Dermis microvascular lymphatic vessel endothelial cell (primary cell): Measurements from ENCODE around the gene PDZRN4. TPM values are rescaled to one million over a fixed set of nuclear protein-coding genes. Genes with fewer than 3 reads are reported as not detected.
"Not testable (repeated sequence)": the region's sequence is repeated elsewhere in the genome, so short reads cannot be mapped to it uniquely, and the experiment has no call there.

Source experiments
- DNase-seq, 2 donors: peaks; one replicate each; pipeline versions ENCODE4 v3.0.0 to v3.0.0-alpha.2; 2010; ENCODE audit warnings: low read depth in 2 of 2
- total RNA-seq: library from RNA; depleted of rRNA; stranded (reverse); fragments of >200 nt; gene quantifications from 2 replicates; pipeline ENCODE4 v1.2.1, GENCODE V29; 2014

PDZRN4 gene
- total RNA-seq, 1 donor from 2014 or later, result not detected

DNA sequence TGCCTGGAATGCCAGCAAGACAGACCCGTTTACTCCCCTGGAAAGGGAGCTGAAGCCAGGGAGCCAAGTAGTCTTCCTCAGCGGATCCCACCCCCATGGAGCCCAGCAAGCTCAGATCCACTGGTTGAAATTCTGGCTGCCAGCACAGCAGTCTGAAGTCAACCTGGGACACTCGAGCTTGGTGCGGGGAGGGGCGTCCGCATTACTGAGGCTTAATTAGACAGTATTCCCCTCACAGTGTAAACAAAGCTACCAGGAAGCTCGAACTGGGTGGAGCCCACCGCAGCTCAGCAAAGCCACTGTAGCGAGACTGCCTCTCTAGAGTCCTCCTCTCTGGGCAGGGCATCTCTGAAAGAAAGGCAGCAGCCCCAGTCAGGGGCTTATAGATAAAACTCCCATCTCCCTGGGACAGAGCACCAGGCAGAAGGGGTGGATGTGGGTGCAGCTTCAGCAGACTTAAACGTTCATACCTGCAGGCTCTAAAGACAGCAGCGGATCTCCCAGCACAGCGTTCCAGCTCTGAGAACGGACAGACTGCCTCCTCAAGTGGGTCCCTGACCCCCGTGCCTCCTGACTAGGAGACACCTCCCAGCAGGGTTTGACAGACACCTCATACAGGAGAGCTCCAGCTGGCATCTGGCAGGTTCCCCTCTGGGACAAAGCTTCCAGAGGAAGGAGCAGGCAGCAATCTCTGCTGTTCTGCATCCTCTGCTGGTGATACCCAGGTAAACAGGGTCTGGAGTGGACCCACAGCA, 92.4 kb downstream of the PDZRN4 start:
- not testable (repeated sequence) for DNase-seq

DNA sequence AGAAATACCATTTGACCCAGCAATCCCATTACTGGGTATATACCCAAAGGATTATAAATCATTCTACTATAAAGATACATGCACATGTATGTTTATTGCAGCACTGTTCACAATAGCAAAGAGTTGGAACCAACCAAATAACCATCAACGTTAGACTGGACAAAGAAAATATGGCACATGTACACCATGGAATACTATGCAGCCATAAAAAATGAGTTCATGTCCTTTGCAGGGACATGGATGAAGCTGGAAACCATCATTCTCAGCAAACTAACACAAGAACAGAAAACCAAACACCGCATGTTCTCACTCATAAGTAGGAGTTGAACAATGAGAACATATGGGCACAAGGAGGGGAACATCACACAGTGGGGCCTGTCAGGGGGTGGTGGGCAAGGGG, 97.3 kb downstream of the PDZRN4 start:
- DNase-seq, result not testable (repeated sequence)

DNA sequence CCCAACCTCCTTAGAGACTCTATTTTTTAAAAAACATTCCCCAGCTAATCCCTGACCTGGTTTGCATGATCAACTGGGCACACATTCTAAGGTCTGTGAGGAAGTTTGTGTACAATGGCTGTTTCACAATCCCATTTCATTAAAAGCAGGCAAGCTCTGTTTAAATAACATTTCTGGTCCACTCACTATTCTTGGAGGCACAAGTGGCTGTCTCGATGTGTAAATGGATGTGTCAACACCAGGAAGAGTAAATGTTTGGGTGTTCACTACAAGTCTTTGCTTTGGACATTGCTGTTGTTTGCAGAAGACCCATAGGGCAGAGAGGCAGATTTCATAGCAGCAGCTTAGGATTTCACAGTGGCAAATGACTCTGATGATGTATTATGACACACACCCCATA, 98.3 kb downstream of the PDZRN4 start:
- no peak for DNase-seq

DNA sequence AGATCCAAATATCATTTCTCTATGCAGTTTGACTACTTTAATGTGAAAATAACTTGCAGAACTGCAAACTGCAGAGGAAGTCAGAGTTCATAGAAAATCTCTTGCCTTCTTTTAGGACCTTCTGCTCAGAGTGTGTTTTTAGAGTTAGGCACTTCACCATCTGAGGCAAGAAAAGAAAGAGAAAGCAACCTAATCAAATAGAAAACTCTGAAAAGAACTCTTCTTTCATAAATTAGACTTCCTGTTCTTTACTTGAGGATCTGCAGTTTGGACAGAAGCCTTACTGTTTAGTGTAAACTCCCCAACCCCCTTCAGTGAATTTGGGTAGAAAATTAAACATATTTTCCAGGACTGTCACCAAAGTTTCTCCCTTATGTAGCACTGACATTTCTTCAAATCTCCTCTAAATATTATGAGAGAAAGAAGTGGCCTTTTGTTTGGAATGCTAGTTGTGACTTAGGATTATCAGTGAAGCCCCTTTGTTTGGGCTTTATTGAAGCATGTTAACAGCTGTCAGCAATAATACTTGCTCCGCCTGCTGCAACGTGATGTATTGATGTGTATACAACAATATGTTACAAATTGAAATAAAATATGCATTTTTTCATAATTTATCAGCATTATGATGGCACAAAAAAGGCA, 99.5 kb downstream of the PDZRN4 start:
- DNase-seq, result no peak

DNA sequence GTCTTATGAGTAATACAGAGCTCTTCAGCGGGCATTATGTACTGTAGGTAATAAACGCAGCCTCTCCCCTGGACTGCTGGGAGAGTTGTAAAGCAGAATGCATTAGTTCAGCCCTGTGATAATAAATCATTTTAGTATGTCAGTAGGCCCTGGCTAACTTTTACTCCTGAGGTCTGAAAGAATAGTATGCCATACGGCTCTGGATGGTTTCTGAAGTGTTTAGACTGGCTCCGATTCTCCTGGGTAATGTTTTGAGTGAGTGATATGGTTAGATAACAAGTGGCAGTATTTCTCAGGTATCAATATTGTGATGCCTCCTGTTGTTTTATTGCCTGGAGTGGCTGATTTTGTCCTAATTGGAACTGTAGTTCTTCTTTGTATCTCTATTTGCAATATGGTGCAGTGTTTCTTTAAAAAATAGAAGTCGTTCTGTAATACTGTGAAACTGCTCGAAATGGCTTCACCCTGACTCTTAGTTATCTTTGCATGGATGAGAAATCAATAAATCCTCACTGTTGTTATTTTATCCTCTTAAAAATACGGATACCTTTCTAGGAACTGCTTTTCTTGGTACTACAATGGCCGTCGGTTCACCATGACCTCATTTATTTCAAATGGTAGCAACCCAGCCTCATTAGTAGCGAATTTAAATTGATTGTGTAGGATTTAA, 100.2 kb downstream of the PDZRN4 start:
- no peak for DNase-seq

DNA sequence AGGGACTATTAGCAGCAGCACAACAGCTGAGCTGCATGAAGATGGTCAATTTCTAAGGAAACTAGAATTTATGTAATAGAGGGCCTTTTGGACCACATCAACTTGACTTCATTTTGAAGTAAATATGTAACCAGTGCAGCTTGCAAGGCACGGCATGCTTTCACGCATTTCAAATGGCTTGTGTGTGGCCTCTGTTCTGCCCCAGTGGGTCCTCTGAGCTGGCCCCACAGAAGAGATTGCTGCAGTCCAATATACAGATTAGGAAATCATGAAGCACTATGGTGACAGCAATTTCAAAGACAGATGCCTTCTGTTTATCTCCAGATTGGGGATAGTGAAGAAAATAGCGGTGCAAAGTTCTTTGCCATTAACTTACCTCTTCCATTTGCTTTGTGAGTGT, 101.4 kb downstream of the PDZRN4 start:
- DNase-seq, result no peak

DNA sequence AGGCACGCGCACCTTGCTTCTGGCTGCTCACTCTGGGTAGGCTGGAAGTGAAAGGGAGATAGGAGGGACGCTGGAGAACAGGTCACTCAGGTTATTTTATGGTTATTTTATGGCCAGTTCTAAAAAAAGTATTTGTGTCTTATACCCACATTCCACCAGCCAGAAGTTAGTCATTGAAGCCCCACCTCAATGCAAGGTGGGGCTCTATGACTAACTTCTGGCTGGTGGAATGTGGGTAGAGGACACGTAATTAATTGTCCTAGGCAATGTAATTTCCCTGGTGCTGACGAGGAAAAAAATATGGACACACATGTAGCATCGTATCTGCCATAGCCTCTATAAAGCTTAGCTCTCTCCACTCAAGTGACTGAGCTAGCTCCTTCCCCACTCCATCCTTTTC, 104.9 kb downstream of the PDZRN4 start:
- no peak for DNase-seq

DNA sequence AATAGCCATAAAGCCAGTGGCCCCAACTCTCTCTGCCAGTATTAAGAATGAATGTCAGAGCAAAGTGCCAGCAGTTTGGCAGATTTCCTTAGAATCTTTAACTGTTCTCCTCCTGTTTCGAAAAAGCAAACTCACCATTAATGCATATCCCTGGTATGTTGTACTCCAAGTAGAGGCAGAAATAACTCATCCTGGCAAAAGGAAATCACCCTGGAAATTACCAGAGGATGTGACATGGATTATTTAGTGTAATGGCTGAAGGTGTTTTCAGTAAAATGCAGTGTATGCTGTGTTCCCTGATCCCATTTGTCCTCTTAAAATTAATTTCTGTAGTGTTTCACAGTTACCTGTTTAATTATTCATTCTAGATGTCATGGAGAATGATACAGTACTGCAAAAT, 105.3 kb downstream of the PDZRN4 start:
- no peak for DNase-seq

DNA sequence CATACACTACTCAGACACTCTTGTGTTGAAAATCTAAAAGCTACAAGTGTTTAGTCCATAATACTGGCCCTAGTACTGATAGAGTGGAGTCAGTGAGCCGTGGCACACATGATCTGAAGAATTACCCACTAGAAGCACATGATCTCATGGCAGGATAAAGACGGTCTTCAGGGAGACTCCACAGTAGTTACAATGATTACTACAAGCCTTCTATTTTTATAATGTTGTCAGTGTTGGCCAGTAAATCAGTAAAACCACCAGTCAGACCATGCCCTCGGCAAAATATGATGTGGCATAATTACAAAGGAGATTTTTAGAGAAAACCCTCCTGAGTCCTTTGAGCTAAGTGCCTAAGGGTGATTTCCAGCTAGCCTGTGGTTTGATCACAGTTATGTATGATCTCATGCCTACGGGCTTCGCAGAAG, 114.9 kb downstream of the PDZRN4 start:
- DNase-seq, result no peak

DNA sequence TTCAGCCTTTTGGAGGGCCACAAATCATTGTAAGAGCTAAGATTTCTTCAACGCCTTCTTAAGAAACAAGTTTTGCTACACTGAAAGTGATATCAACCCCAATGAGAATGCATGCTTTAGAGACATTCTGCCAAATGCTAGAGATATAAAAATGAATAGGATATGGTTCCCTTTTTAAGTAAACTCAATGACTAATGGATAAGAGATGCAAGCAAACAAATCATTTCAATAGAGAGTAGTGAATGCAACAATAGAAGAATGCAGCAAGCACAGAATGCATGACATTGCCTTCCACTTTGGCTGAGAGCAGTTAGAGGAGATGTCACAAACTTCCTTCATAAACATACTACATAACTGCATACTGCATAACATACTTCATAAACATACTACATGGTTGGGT, 116.4 kb downstream of the PDZRN4 start:
- no peak for DNase-seq

DNA sequence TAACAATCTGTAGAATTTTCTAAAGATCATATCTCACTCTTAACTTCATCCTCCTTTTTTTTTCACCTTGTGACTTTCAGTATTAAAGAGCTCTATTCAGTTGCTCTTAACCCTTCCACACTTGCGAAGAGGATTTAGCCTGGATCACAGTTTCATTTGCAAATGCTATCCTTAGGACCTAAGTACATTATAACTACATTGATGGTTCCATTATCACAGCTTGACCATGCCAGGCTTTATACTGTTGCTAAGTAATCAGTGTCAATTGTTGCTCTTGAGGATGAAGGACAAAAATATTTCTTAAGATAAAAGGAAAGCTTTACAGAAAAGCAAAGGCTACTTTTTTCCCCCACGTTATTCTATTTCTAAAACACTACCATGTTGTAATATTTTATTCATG, 122.2 kb downstream of the PDZRN4 start:
- DNase-seq, result no peak

DNA sequence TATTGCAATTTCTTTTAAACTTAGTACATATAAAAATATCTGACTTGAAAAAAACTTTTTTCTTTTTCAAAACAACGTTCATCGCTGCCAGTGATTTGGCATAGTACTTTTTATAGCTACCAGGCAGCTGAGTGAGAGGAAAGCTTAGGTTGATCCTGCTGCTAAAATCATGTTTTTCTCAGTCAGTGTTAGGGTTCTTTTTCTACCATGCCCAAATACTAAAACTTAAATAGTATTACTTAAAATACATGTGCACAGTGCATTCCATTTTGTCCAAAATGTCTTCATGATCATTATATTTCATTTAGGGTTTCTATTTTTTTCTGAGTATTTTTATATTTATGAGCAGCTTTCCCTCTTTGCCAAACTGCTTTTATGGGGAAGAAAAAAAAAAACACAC, 123.8 kb downstream of the PDZRN4 start:
- DNase-seq, result no peak

DNA sequence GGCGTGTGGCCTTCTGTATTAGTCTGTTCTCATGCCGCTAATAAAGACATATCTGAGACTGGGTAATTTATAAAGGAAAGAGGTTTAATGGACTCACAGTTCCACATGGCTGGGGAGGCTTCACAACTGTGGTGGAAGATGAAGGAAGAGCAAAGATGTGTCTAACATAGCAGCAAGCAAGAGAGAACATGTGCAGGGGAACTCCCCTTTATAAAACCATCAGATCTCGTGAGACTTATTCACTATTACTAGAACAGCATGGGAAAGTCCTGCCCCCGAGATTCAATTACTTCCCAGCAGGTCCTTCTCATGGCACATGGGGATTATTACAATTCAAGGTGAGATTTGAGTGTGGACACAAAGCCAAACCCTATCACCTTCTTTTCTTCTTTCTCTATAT, 124.3 kb downstream of the PDZRN4 start:
- not testable (repeated sequence) for DNase-seq

DNA sequence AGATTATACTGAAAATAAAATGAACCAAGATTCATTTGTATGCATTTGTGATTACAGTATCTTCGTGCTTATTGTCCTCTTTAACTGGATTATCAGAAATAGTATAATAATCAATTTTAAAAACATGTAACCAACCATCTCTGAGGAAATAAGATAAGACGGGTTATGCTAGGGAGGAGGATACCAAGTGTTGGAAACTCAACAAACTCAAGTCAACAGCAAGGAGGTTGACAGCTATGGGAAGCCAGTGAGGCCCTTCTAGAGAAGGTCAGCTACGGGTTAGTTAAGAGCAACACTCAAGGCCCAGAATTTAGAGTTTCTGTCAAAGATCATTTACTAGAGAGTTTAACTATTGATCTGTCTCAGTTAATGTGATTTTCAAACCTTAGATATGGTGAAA, 137.2 kb downstream of the PDZRN4 start:
- DNase-seq, result no peak

DNA sequence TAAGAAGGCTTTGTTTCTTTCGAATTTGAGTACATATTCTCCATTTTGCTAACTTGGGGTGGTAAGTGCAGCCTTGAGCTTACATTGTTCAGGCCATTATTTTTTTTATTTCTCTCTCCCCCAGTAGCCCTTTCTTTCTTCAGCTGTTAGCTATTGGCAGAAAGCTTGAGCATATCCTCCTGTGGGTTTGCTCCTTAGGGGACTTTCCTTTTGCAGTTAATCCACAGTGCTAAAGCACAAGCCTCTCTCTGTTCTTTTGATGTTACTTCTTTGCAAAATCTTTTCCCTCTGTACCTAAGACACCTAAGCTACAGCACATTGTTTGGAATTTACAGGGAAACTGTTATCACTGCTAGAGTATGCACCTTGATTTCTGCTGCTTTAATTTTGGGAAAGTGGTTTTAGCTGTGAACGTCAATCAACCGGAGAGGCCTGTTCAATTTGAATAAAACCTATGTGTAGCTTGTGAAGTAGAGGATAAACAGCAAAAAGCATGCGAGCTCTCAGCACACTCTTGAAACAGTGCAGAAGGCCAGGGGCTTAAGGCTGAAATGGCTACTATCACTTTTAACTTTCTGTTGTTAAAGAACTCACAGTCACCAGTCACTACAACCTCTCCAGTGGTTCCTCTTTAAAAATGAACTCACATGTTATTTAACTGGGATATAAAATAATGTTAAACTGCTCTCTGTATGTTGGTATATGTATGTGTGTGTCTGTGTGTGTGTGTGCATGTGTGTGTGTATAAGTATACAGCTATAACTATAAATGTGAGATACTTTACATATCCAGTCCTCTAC, 139.2 kb downstream of the PDZRN4 start:
- no peak for DNase-seq

DNA sequence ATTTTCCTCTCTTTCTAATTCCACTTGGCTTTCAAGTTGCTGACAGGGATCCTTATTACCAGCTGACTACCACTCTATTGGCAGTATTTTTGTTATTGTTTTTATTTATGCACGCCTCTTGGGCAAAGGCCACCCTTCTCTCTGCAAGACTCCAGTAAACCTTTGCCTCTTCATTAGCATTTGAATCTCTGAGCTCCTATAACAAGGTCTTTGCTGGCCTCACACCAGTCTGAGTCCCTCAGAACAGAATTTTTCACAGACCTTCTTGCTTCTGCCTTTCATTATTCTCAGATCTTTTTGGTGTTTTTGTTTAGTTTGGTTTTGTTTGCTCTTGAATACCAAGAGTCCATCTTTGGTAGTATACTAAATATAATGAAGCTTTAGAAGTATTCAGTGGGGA, 145.9 kb downstream of the PDZRN4 start:
- no peak for DNase-seq

DNA sequence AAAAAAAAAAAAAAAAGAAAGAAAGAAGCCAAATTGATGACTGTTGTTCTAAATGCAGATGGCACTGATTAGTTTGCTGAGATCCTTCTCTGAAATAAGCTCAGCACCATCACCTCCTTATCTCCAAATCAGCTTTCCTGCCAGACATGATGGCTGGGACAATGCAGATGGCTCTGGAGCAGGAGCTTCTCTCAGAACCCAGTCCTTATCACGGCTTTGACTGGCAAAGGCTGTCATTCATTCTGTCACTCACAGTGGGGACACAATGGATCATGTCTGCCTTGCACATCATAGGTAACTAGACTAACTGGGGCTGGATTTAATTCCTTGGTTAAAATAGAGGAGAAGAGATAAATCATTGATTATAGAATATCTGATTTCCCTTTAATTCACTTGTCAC, 146.3 kb downstream of the PDZRN4 start:
- DNase-seq, result no peak

DNA sequence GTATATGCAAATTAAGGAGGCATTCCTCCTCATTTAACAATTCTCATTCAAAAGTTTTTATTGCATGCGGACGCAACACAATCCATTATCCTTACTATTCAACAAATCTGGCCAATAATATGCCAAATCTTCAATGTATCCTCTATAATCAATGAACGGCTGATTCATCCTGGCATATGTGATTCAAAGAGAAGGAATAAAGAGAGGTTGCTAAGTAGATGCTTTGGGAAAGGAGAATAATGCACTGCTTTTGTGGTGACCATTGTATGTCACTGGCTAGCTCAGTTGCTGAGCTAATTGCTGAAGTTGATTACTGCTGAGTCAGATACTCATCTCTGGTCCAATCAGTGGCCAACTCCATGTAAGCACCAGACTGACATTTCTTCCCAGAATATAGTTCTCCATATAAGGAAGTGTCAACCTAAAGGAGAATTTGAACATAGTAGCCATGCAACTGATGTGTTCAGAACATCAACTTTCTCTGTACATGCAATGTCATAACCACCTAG, 148.0 kb downstream of the PDZRN4 start:
- no peak for DNase-seq

DNA sequence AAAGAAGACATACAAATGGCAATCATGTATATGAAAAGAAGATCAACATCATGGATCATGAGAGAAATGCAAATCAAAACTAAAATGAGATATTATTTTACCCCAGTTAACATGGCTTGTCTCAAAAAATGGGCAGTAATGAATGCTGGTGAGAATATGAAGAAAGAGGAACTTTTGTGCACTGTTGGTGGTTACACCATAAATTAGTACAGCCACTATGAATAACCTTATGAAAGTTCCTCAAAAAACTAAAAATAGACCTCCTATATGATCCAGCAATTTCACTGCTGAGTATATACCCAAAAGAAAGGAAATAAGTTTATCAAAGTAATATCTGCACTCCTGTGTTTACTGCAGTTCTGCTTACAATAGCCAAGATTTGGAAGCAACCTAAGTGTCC, 151.7 kb downstream of the PDZRN4 start:
- DNase-seq, result no peak

DNA sequence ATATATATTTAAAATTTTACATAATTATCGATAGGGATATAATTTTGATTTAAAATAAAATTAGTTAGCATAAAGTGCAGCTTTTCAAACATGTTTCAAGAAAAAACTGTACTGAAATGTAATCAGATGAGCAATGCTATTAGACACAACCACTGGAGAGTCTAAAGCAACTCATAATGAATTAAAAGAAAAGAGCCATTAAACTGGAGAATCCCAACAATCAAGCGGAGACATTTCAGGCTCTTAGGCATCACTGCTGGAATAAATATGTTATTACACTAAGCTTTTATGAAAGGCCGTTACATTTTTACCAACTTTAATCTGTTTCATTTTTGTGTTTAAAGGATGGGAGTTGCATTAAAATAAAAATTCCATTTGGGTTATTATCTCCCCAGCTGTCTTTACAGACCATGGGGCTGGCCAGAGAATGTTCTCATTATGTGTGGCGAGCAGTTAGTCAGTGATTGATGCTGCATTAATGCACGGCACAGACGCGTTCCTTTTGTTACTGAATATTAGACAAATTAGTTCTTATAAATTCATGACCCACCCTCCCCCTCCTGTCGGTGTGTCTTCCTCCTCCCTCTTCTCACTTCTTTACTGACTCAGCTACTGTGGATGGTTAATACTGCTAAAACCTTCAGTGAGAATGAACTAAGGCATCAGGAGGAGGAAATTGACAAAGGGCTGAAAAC, 156.8 kb downstream of the PDZRN4 start:
- no peak for DNase-seq

DNA sequence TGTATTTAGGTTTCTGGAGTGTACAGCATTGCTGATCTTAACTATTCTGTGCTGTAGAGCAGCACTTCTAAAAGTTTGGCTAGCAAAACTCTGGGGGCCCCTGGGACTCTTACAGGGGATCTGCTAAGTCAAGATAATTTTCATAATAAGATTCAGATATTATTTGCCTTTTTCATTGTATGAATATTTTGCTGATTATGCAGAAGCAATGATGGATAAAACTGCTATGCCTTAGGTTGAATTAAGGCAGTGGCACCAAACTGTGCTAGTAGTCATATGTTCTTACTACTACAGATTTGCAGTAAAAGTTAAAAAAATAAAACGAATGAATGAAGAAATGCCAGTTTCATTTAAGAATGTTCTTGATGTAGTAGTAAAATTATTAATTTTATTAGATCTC, 160.1 kb downstream of the PDZRN4 start:
- no peak for DNase-seq
